SK-N-SH (cell line): ENCODE data around the gene C1QTNF8. TPM values are rescaled to one million over a fixed set of nuclear protein-coding genes. Genes with fewer than 3 reads are reported as not detected.

ENCODE experiments used
- CTCF ChIA-PET: fragments of 300-600, 350-600 bp; formaldehyde crosslinking; extraction: SDS; loops from one replicate; lab custom pipeline; 2021; lab: Yijun Ruan, JAX
- POLR2A ChIA-PET: fragments of 350-600 bp; sonication (Branson Sonifier 250); formaldehyde crosslinking; extraction: SDS; loops from one replicate; lab custom pipeline; 2020; ENCODE audit warnings: antibody characterized with exemption, inconsistent platforms; lab: Yijun Ruan, JAX
- DNase-seq: peaks from one replicate; pipeline ENCODE4 v3.0.0; 2012
- H2AFZ ChIP-seq: fragments of 200-600 bp; sonication (generic); 2 replicates; pipeline ENCODE4 v1.8.1; 2016; ENCODE audit warnings: antibody characterized with exemption, mild to moderate bottlenecking, low read depth
- H3F3A ChIP-seq: fragments of 200-600 bp; sonication (generic); replicated peaks from 2 replicates; pipeline ENCODE3; 2016; ENCODE audit warnings: antibody characterized with exemption, mild to moderate bottlenecking; ENCODE audit not compliant: insufficient read depth
- H3K27ac ChIP-seq, 2 experiments: fragments of 200-500 bp in 1 of 2; fragments of 200-600 bp in 1 of 2; sonication (Bioruptor generic) in 1 of 2; sonication (generic), shearing (Covaris generic) in 1 of 2; 2 replicates each; pipeline versions ENCODE4 v1.5.1 to v1.6.1; 2014 to 2016; ENCODE audit warnings: low read depth in 2 of 2, inconsistent platforms in 1 of 2, low read length in 1 of 2, mild to moderate bottlenecking in 1 of 2, mixed read lengths in 1 of 2
- H3K27me3 ChIP-seq: fragments of 200-600 bp; sonication (generic), shearing (Covaris generic); 2 replicates; pipeline ENCODE4 v1.6.1; 2016; ENCODE audit warnings: mixed run types; ENCODE audit not compliant: insufficient read depth
- H3K36me3 ChIP-seq, 2 experiments: fragments of 200-500 bp in 1 of 2; fragments of 200-600 bp in 1 of 2; sonication (Bioruptor generic) in 1 of 2; sonication (generic) in 1 of 2; replicated peaks in 1 of 2; 2 replicates each; pipeline versions ENCODE3 to v1.5.1; 2014 to 2016; ENCODE audit warnings: low read length in 1 of 2, mild to moderate bottlenecking in 1 of 2; ENCODE audit not compliant: insufficient read depth in 2 of 2, control insufficient read depth in 1 of 2
- H3K4me1 ChIP-seq, 2 experiments: fragments of 200-500 bp in 1 of 2; fragments of 200-600 bp in 1 of 2; sonication (Bioruptor generic) in 1 of 2; sonication (generic), shearing (Covaris generic) in 1 of 2; 2 replicates each; pipeline versions ENCODE4 v1.5.1 to v1.6.1; 2014 to 2016; ENCODE audit warnings: low read depth in 1 of 2, low read length in 1 of 2, mixed run types in 1 of 2; ENCODE audit not compliant: insufficient read depth in 2 of 2, control insufficient read depth in 1 of 2
- H3K4me2 ChIP-seq: fragments of 200-600 bp; sonication (generic), shearing (Covaris generic); 2 replicates; pipeline ENCODE4 v1.6.1; 2017; ENCODE audit warnings: mixed run types
- H3K4me3 ChIP-seq, 2 experiments: fragments of 200-500 bp in 1 of 2; fragments of 200-600 bp in 1 of 2; sonication (Bioruptor generic) in 1 of 2; sonication (generic), shearing (Covaris generic) in 1 of 2; 2 replicates each; pipeline versions ENCODE4 v1.5.1 to v1.8.1; 2014 to 2016; ENCODE audit warnings: low read depth in 2 of 2, inconsistent platforms in 1 of 2, low read length in 1 of 2, mild to moderate bottlenecking in 1 of 2, mixed read lengths in 1 of 2, moderate library complexity in 1 of 2
- H3K79me2 ChIP-seq: fragments of 200-600 bp; sonication (generic); 2 replicates; pipeline ENCODE4 v1.8.1; 2017; ENCODE audit warnings: mild to moderate bottlenecking; ENCODE audit not compliant: insufficient read depth
- H3K9ac ChIP-seq: fragments of 200-600 bp; sonication (generic); 2 replicates; pipeline ENCODE4 v1.6.1; 2017; ENCODE audit warnings: mixed run types
- H3K9me2 ChIP-seq: fragments of 200-600 bp; sonication (generic); 2 replicates; pipeline ENCODE4 v1.6.1; 2017; ENCODE audit warnings: mixed run types
- H3K9me3 ChIP-seq: fragments of 200-600 bp; sonication (generic); 2 replicates; pipeline ENCODE4 v1.6.1; 2017; ENCODE audit warnings: mixed run types, mild to moderate bottlenecking, moderate library complexity
- H4K20me1 ChIP-seq: fragments of 200-600 bp; sonication (generic); 2 replicates; pipeline ENCODE4 v1.6.1; 2017; ENCODE audit warnings: mild to moderate bottlenecking, mixed run types; ENCODE audit not compliant: insufficient read depth
- CHD2 ChIP-seq: fragments of 150-350 bp; IDR thresholded peaks from 2 replicates; pipeline ENCODE4 v1.6.1; 2018; ENCODE audit warnings: low read length; ENCODE audit not compliant: partially characterized antibody
- EP300 ChIP-seq, 2 experiments: IDR thresholded peaks; 2 replicates each; pipeline versions ENCODE4 v1.4.0 to v1.6.1; 2012; ENCODE audit warnings: borderline replicate concordance in 1 of 2, low read depth in 1 of 2, low read length in 1 of 2
- EZH2phosphoT487 ChIP-seq: fragments of 200-600 bp; sonication (generic); IDR thresholded peaks from 2 replicates; pipeline ENCODE4 v1.6.1; 2017; ENCODE audit warnings: low read depth, mixed run types, mild to moderate bottlenecking, antibody characterized with exemption, moderate library complexity, borderline replicate concordance
- FOXM1 ChIP-seq: IDR thresholded peaks from 2 replicates; pipeline ENCODE4 v1.4.0; 2012; ENCODE audit warnings: low read depth, mild to moderate bottlenecking
- GABPA ChIP-seq: IDR thresholded peaks from 2 replicates; pipeline ENCODE4 v1.4.0; 2012; ENCODE audit warnings: low read depth, mild to moderate bottlenecking
- NFIC ChIP-seq: IDR thresholded peaks from 2 replicates; pipeline ENCODE4 v1.4.0; 2012; ENCODE audit warnings: borderline replicate concordance
- RCOR1 ChIP-seq: fragments of 150-350 bp; IDR thresholded peaks from 2 replicates; pipeline ENCODE4 v1.6.1; 2017; ENCODE audit warnings: antibody characterized with exemption, low read length
- RXRA ChIP-seq: IDR thresholded peaks from 2 replicates; pipeline ENCODE4 v1.4.0; 2012; ENCODE audit warnings: low read depth, mild to moderate bottlenecking, borderline replicate concordance
- SIN3A ChIP-seq: IDR thresholded peaks from 2 replicates; pipeline ENCODE4 v1.6.1; 2012; ENCODE audit warnings: low read depth, mild to moderate bottlenecking, low read length, moderate library complexity, borderline replicate concordance
- TAF1 ChIP-seq: IDR thresholded peaks from 2 replicates; pipeline ENCODE4 v1.6.1; 2012; ENCODE audit warnings: low read depth, mild to moderate bottlenecking, low read length, moderate library complexity, borderline replicate concordance
- TCF12 ChIP-seq: IDR thresholded peaks from 2 replicates; pipeline ENCODE4 v1.4.0; 2012
- YY1 ChIP-seq: IDR thresholded peaks from 2 replicates; pipeline ENCODE4 v1.4.0; 2012; ENCODE audit warnings: low read depth, mild to moderate bottlenecking
- WGBS: methylation state at CpG from one replicate; pipeline ENCODE4 v1.1.6; 2017; ENCODE audit warnings: low lambda C conversion rate; 5-methylcytosine and 5-hydroxymethylcytosine counted together
- polyA plus RNA-seq, 3 experiments: library from polyadenylated mRNA; depleted of rRNA; stranded (reverse); fragments of >200 nt; gene quantifications; 2 replicates each; pipeline ENCODE4 v1.2.3, GENCODE V29; 2012
- TF ChIP-seq, protein P1 (sequence below): IDR thresholded peaks from 2 replicates; pipeline ENCODE4 v1.4.0; 2012; ENCODE audit warnings: low read depth, borderline replicate concordance
- TF ChIP-seq, protein P2 (sequence below): fragments of 200-600 bp; sonication (generic); IDR thresholded peaks from 2 replicates; pipeline ENCODE4 v1.6.1; 2017; ENCODE audit warnings: antibody characterized with exemption, mild to moderate bottlenecking, moderate library complexity
- TF ChIP-seq, protein P3 (sequence below): IDR thresholded peaks from 2 replicates; pipeline ENCODE4; 2012
- TF ChIP-seq, protein P4 (sequence below): fragments of 150-350 bp; IDR thresholded peaks from 2 replicates; pipeline ENCODE4 v1.6.1; 2016; ENCODE audit warnings: mild to moderate bottlenecking, low read depth, low read length
- TF ChIP-seq, protein P5 (sequence below): IDR thresholded peaks from 2 replicates; pipeline ENCODE4 v1.4.0; 2012; ENCODE audit warnings: low read depth

The C1QTNF8 gene
- polyA plus RNA-seq, 1 of the 3 experiments (the other 2 are of a cell fraction) = not detected

DNA sequence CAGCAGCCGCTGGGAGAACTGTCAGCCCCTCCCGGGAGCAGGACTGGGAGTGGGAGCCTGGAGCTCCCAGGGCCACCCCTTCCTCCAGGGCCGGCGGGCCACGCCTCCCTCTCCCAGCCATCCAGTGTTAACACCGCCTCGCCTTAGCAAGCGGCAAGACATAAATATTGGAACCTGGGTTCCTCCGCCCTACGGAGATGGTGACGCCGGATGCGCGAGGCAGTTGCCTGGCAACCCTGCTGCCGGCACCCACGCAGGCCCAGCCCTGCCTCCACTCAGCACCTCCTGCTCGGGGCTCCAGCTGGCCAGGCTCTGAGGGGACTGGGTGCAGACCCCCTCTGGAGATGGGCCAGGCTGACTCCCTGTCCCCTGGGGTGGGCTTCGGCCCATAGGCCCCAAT lies 29.4 kb upstream of the C1QTNF8 start:
- H3K9ac ChIP-seq = no peak overlapping the region
- no peaks in the 10 kb centered on the region for H3K36me3 ChIP-seq
- H3K27me3 ChIP-seq = peaks cover 46% of the 10 kb centered on the region
- H3K9me3 ChIP-seq = no peaks in the 10 kb centered on the region
- 24% methylated on average over 15 of the region's 18 CpGs for WGBS
- no peaks in the 10 kb centered on the region for H3K9me2 ChIP-seq
- ChIA-PET CTCF (interaction anchor here (1.1 to 1.5 kb wide), 4 partner anchors 10 to 70 kb away, joined by 3 to 6 read pairs (median 4); no protein-coding TSS in a partner anchor), POLR2A (no interaction called here)
- 0 out of 2 replicates have a peak, but pooled peaks cover under 1% of the 10 kb centered on the region for H4K20me1 ChIP-seq
- no peak overlapping the region for H3K27ac ChIP-seq
- no peak for DNase-seq
- H3K79me2 ChIP-seq = no peaks in the 10 kb centered on the region
- H3K4me3 ChIP-seq = no peak overlapping the region
- H3K4me1 ChIP-seq = no peaks in the 10 kb centered on the region
- no peak overlapping the region for H2AFZ ChIP-seq
- H3F3A ChIP-seq = no peaks in the 10 kb centered on the region
- TF ChIP-seq EZH2phosphoT487 (no peak), NFIC (no peak)
- TF ChIP-seq, protein P1, sequence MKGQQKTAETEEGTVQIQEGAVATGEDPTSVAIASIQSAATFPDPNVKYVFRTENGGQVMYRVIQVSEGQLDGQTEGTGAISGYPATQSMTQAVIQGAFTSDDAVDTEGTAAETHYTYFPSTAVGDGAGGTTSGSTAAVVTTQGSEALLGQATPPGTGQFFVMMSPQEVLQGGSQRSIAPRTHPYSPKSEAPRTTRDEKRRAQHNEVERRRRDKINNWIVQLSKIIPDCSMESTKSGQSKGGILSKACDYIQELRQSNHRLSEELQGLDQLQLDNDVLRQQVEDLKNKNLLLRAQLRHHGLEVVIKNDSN = no peak
- TF ChIP-seq, protein P2, sequence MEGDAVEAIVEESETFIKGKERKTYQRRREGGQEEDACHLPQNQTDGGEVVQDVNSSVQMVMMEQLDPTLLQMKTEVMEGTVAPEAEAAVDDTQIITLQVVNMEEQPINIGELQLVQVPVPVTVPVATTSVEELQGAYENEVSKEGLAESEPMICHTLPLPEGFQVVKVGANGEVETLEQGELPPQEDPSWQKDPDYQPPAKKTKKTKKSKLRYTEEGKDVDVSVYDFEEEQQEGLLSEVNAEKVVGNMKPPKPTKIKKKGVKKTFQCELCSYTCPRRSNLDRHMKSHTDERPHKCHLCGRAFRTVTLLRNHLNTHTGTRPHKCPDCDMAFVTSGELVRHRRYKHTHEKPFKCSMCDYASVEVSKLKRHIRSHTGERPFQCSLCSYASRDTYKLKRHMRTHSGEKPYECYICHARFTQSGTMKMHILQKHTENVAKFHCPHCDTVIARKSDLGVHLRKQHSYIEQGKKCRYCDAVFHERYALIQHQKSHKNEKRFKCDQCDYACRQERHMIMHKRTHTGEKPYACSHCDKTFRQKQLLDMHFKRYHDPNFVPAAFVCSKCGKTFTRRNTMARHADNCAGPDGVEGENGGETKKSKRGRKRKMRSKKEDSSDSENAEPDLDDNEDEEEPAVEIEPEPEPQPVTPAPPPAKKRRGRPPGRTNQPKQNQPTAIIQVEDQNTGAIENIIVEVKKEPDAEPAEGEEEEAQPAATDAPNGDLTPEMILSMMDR = no peak
- TF ChIP-seq, protein P3, sequence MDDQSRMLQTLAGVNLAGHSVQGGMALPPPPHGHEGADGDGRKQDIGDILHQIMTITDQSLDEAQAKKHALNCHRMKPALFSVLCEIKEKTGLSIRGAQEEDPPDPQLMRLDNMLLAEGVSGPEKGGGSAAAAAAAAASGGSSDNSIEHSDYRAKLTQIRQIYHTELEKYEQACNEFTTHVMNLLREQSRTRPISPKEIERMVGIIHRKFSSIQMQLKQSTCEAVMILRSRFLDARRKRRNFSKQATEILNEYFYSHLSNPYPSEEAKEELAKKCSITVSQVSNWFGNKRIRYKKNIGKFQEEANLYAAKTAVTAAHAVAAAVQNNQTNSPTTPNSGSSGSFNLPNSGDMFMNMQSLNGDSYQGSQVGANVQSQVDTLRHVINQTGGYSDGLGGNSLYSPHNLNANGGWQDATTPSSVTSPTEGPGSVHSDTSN = no peak
- TF ChIP-seq, all 33 proteins: peak for 0
- H3K4me2 ChIP-seq = no peak overlapping the region

DNA sequence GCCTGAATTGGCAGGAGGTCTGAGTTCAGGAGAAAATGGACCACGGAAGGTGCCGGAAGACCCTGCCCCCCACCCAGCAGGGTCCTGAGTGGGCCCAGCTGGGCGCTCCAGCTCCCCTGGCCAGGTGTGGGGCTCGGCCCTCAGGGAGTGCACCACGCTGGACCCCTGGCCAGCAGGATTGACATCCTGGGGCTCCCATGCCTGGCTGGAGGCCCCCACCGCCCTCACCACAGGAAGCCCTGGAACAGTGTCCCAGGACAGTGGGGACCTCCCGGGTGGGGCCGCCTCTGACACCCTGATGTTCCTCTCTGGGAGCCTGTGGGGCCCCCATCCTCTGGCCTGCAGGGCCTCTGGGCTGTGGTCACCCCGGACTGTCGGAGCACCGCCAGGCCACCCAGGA lies 28.8 kb upstream of the C1QTNF8 start:
- Histone ChIP-seq H3K9me3 (no peaks in the 10 kb centered on the region), H3K9me2 (no peaks in the 10 kb centered on the region), H3K4me3 (no peak overlapping the region), H2AFZ (no peak overlapping the region), H4K20me1 (0 out of 2 replicates have a peak, but pooled peaks cover 2% of the 10 kb centered on the region), H3K27me3 (peaks cover 53% of the 10 kb centered on the region), H3K27ac (no peak overlapping the region), H3K79me2 (no peaks in the 10 kb centered on the region), H3K9ac (no peak overlapping the region), H3K4me1 (no peaks in the 10 kb centered on the region), H3K36me3 (no peaks in the 10 kb centered on the region), H3K4me2 (no peak overlapping the region), H3F3A (no peaks in the 10 kb centered on the region)
- DNase-seq = no peak
- TF ChIP-seq, protein P4, sequence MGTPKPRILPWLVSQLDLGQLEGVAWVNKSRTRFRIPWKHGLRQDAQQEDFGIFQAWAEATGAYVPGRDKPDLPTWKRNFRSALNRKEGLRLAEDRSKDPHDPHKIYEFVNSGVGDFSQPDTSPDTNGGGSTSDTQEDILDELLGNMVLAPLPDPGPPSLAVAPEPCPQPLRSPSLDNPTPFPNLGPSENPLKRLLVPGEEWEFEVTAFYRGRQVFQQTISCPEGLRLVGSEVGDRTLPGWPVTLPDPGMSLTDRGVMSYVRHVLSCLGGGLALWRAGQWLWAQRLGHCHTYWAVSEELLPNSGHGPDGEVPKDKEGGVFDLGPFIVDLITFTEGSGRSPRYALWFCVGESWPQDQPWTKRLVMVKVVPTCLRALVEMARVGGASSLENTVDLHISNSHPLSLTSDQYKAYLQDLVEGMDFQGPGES = no peak
- TF ChIP-seq RXRA (no peak), YY1 (no peak), TAF1 (no peak), CHD2 (no peak), EZH2phosphoT487 (no peak), FOXM1 (no peak), RCOR1 (no peak), GABPA (no peak), TCF12 (no peak), SIN3A (no peak), EP300 (IDR thresholded peaks at IDR 0.05; ENCODE audit: borderline replicate concordance in 1 of 2, low read depth in 1 of 2, low read length in 1 of 2) (no peak)
- TF ChIP-seq, protein P3 = no peak
- TF ChIP-seq, protein P1 = no peak
- TF ChIP-seq, protein P5, sequence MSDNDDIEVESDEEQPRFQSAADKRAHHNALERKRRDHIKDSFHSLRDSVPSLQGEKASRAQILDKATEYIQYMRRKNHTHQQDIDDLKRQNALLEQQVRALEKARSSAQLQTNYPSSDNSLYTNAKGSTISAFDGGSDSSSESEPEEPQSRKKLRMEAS = no peak
- WGBS = 64% methylated on average over 3 of the region's 11 CpGs
- ChIA-PET POLR2A (no interaction called here), CTCF (interaction anchor here (0.7 to 1.5 kb wide), 2 partner anchors 69 kb away, joined by 3 to 6 read pairs; no protein-coding TSS in a partner anchor)
